Stimulated activated CD4-positive, alpha-beta T cell treated with anti-CD3 and anti-CD28 coated beads, Interleukin-2, amount 100 ng/mL, for 48 hours (primary cell): Measurements from ENCODE around the gene IFNGR2.
"Not testable (repeated sequence)": the region's sequence is repeated elsewhere in the genome, so short reads cannot be mapped to it uniquely, and the experiment has no call there.

Experiments
- DNase-seq, 2 donors: peaks; one replicate each; pipeline ENCODE4 v3.0.0-alpha.2; 2020

Gene IFNGR2

GRCh38 chr21:33403786-33404585 is 773 bp downstream of the IFNGR2 start:
- DNase-seq: peak in 1 of 2 donors; percentile 41

- no peak for DNase-seq
Measured at GRCh38 chr21:33406493-33406892, 3.3 kb downstream of the IFNGR2 start.

DNA sequence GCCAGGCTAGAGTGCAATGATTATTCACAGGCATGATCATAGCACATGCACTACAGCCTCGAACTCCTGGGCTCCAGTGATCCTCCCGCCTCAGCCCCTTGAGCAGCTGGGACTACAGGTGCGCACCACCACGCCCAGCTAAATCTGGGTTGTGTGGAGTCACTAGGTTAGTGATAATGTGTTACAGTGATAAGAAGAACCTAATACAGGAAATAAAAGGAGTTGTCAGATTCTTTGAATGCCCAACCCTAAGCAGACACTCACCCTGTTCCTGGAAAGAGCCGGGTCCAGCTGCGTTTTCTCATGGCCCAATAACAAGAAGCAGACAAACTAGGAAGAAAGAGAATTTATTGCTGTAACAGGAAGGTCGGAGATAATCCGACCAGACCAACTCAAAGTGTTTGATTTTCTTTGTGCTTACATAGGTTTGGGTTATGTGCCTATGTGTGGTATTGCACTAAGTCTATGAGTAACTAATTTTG is 8.8 kb downstream of the IFNGR2 start:
- DNase-seq: no peak

- DNase-seq: not testable (repeated sequence)
Measured at GRCh38 chr21:33412439-33412831, 9.2 kb downstream of the IFNGR2 start.

DNA sequence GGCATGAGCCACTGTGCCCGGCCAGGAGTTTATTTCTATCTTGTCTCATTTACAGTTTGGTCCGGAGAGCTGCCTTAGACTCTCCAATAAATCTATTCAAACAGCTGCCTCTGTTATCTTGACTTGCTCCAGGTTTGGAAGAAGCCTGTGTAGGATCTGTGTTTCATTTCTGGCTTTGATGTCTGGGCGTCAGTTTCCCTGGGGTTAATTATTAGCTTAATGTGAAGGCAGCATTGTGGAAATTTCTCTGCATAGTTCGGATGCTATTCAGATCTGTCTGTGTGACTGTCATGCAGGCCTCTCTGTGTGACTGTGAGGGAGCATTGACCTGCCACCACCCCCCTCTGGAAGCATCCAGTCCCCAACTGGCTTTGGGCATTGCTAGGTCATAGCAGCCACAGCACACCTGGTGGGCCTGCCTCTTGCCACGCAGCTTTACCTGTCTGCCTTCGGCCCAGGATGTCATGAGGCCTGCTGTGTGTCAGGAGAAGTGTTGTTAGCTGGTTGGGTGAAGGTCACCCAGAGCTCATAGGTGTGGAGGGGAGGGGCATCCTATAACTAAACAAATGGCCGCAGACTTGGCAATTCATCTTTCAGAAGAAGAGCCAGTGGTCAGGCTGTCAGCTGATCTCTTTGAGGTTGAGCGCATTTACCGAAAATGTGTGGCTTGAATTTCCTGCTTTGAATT is 9.8 kb downstream of the IFNGR2 start:
- DNase-seq: no peak

GRCh38 chr21:33414068-33414467 is 10.9 kb downstream of the IFNGR2 start:
- no peak for DNase-seq

DNA sequence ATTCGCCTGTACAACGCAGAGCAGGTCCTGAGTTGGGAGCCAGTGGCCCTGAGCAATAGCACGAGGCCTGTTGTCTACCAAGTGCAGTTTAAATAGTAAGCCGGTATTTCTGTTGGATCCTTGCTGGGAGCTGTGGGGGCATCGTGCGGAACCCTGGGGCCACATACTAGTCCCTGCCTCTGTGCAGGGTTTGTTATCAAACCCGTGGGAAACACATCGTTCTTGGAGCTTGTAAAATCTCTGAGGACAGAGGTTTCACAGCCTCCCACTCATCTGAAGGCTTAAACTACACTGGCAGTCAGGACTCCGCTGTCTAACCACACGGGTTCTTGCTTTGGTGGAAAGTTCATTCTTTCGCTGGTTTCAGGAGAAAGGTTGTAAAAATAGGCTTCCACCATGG is 11.7 kb downstream of the IFNGR2 start:
- DNase-seq: no peak

GRCh38 chr21:33418691-33419090 is 15.5 kb downstream of the IFNGR2 start:
- DNase-seq: no peak

DNA sequence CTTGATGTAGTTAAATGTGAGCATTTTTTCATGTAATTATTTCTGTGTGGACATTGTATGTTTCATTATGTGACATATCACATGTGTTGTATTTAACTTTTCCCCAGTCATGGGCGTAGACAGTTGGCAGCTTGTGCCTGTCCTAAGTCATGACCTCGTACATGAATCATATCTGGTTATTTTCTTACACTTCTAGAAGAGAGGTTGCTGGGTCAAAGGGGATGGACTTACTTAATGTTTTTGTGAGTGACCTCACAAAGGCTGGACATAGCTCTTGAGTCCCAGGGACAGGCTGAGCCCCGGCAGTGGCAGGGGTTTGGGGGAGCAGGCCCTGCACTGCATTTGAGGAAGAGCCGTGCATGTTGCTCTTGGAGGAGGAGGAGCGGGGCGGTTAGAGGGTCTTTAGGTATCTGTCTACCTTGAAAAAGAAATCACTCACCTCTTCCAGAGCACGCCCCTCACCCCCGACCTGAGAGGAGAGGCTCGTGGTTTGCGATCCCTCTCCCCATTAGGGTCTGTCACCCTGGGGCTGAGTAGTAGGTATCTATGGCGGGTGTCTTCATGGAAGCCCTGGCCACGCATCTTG is 16.4 kb downstream of the IFNGR2 start:
- DNase-seq: no peak

GRCh38 chr21:33421713-33422393 is 18.6 kb downstream of the IFNGR2 start:
- no peak for DNase-seq

DNA sequence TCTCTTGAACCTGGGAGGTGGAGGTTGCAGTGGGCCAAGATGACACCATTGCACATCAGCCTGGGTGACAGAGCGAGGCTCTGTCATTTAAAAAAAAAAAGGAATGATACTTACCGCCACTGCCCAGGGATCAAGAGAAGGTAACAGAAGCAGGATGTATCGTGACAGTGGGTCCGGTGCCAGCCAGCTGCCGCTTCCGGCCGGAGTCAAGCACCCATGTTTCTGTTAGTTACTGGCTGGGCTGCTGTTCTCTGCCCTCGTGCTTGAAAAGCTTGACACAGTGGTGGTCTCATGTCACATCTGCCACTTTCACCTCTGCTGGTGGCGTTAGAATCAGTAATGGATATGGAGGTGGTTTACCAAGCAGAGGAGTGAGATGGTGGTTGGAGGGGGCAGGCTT is 21.0 kb downstream of the IFNGR2 start:
- no peak for DNase-seq

DNA sequence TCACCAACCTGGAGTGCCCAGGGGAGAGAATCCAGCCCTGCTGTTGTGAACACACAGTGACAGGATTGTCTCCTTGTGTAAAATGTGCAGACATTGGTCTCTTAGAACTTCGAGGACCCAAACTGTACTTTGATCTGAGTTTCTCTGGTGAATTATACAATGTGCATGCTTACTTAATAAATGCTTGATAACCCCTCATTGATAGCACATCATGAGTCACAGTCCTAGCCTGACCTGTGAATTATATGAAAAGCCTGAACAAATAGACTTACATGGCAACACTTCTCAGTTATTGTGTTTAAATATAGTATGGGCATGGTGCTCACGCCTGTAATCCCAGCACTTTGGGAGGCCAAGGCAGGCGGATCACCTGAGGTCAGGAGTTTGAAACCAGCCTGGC is 22.6 kb downstream of the IFNGR2 start:
- no peak for DNase-seq

- DNase-seq: no peak
Measured at GRCh38 chr21:33427051-33427450, 23.8 kb downstream of the IFNGR2 start.

GRCh38 chr21:33428669-33429068 is 25.5 kb downstream of the IFNGR2 start:
- no peak for DNase-seq

DNA sequence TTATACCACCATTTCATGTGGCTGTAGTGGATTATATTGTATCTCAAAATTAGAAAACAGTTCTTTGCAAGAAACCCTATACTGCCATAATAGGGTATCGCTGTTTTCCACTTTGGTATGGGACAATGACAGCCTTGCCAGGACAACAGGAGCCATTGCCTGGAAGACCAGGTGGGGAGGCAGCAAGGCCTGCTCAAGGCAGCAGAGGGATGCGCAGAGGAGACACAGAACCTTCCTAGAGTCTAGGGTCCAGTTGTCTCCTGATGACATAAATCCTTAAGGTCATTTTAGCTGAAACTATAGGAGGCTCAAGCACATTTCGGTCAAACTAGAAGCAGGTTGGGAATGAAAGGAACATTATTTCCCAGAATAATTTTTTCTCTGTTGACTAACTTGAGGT is 27.6 kb downstream of the IFNGR2 start:
- no peak for DNase-seq

- no peak for DNase-seq
Measured at GRCh38 chr21:33432496-33432895, 29.3 kb downstream of the IFNGR2 start.

GRCh38 chr21:33433001-33433400 is 29.8 kb downstream of the IFNGR2 start:
- DNase-seq: no peak

DNA sequence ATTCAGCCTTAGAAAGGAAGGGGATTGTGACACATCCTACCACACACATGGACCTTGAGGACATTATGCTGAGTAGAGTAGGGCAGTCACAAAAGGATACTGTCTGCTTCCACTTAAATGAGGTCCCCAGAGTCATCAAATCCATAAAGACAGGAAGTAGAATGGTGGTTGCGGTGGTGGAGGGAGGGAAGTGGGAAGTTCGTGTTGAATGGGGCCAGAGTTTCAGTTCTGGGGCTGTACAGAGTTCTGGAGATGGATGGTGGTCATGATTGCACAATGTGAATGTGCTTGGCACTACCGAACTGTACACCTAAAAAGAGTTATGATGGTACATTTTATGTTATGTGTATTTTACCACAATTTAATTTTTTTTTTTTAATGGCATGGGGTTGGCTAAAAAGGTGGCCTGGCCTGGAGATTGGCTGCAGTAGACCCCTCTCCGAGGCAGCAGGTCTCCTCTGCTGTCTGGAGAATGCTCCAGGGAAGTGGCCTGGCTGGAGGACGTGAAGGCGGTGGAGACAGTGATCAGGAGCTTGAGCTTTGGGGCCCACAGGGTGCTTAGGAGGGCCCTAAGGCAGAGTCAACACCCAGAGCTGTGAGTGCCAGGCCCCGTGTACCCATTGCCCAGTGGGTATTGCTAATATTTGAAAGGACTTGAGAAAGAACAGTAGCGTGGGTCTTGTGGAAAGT is 30.4 kb downstream of the IFNGR2 start:
- no peak for DNase-seq

DNA sequence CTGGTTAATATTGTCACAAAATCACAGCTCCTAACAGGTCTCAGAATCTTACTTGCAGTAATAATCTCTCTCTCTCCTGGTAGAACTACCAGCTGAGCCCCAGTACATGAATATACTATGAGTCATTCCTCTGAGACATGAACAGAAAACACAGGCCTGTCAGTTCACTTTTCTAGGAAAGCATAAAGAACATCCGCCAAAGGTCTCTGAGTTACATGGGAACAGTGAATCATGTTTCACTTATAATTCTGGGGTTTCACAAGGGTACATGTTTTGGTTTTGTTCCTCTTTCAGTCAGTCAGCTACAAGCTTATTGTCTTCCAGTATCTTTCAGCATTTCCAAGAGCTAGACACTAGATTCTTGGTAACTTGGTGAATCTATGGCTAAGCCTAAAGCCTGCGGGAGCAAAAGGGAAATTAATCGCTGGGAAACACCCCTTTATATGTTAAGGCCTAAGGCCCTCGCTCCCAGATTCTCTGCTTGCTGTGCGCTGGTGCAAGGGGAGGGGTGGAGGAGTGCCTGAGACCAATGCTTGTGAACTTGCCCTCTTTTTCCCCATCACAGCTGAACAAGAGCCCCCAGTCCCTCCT is 31.7 kb downstream of the IFNGR2 start:
- peak; percentile 21 for DNase-seq

- DNase-seq: no peak
Measured at GRCh38 chr21:33437140-33437539, 33.9 kb downstream of the IFNGR2 start.

GRCh38 chr21:33441489-33442477 is 38.6 kb downstream of the IFNGR2 start:
- DNase-seq: no peak
